NK-92 treated with Interleukin-12 subunit alpha and Interleukin-12 subunit beta, amount 100 ng/mL, for 24 hours (cell line): ENCODE results near the gene CXCR4.

Experiments used
- DNase-seq: peaks from one replicate; lab custom pipeline; 2025; lab: John Stamatoyannopoulos, UW

The CXCR4 gene

DNA sequence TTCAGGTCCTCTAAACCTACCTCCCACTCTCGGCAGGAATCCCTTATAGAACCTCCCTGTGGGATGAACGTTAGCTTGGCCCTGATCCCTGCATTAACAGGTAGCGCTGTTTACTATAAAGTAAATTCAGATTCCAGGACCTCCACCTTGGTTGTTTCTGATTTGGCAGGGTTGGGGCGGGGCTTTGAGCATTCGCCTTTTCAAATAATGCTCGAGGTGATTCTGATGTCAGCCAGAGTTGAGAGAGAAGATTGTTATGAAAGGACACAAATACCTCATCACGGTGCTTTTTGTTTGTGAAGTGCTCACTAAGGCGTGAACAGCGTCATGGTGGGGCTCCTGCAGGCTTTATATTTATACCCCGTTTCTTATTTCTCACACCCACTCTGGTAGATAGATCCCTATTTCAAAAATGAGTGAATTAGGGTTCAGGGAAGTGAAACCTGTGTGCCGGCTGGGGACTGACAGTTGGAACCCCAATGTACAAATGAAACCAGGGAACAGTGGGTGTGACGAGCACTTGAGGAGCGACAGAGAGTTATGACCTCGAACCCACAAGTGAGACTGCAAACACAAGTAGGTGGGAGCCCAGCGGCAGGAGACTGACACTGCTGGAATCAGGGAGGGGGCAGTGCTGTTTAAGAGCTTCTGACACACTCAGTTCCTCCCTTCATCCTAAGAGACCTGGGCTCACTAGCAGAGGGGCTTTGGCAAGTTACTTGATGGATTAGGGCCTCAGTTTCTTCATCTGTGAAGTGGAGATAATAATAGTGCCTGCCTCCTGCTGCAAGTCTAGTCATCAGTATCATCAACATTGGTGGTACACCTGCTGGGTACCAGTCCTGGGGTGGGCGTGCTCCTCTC lies 14.2 kb upstream of the CXCR4 start:
- peak; percentile 21 for DNase-seq

DNA sequence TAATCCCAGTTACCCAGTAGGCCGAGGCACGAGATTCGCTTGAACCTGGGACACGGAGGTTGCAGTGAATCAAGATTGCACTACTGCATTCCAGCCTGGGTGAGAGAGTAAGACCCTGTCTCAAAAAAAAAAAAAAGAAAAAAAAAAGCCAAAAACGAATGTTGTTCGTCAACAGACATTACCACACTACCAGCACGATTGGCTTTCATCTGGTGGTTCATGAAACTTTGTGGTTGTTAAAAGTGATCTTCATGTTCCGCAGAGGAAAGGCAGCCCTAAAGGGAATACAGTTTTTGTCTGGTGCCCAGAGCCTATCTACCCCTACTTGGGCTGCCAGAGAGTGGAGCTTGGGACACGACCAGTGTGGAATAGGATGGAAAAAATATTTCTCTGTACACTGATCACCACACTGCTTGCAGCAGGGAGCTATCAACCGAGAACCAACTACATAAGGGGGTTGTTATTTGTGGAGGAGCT lies 13.6 kb upstream of the CXCR4 start:
- DNase-seq = no peak

DNA sequence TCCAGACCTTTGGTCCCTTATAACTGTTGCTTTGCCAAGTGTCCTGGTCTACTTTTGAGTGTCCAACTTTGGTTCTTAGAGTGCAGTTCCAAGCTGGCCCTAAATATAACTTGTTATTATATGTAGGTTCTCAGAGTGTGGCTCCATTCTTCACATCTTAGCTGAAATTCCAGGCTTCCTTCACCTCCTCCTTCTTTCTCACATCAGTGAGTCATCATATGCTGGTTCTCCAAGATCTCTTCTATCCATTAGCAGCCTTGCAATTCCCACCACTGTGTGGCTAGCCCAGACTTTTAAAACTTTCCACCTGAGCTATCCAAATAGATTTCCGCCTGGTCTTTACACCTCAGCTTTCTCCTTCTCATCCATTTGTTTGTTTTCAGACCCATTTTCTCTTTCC lies 12.6 kb upstream of the CXCR4 start:
- no peak for DNase-seq

DNA sequence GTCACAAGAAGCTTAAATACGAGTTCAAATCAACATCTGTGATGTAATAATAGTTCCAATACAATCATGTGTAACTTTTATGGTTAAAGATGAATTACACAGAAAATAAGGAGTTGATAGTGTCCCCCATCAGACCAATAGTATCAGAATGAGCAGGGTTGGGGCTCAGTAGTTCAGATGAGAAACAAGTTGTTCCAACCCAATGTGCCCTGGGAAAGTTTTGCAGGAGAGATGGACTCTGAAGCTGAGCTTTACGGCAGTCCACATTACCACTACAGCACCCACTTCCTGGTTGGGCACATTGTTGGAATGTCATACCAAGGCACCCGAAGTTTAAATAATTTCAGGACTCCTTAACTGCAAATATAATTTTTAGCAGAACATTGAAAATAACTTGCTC lies 12.1 kb upstream of the CXCR4 start:
- DNase-seq = no peak

DNA sequence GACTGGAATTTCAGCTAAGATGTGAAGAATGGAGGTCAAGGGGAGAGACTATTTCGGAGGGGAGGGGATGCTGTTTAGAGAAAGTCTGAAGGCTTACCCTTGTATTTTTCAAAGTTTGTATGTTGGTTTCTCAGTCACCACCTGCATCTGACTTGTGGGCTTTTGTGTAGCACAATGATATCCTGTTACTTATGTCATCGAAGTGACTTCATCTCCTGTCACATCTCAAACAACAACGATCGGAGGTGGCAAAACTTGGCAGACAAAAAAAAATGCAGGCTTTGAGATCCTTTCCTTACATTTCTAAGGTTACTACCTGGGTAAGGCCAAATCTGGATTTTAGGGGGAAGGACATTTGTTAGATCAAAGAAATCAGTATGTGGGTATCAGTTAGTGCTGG lies 11.7 kb upstream of the CXCR4 start:
- peak; percentile 25 for DNase-seq

DNA sequence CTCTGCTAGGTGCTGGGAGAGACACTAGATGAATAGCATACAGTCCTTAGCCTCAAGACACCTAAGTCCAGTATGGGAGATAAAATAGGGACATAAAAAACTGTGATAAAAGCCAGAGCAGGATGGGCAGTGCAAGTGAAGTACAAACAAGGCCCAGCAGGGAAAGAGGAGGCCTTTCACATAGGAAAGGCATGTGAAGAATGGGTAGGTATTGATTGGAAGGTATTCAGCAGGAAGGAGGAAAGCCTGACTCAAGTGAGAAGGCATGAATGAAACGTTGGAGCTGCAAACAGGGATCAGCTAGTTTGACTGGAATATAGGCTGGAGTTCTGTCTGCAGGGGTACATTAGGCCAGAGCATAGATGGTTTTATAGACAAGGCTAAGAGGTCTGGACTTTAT lies 11.0 kb upstream of the CXCR4 start:
- DNase-seq = no peak

DNA sequence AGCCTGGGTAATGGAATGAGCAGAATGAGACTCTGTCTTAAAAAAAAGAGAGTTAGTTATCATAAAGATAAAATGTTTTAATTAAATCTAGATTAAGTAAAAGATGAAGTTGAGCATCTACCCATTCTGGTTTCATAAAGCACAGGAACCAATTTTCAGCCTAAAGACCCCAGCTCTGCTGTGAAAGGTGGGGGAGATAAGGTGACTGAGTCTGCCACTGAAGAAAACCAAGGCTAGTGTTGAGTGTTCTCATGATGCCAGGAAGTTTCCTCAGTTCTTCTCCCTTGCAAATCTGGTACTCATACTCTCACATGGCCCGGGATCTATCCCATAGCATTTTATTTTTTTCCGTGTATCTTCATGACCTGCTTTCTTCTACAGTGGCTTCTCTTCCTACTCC lies 10.4 kb upstream of the CXCR4 start:
- no peak for DNase-seq

DNA sequence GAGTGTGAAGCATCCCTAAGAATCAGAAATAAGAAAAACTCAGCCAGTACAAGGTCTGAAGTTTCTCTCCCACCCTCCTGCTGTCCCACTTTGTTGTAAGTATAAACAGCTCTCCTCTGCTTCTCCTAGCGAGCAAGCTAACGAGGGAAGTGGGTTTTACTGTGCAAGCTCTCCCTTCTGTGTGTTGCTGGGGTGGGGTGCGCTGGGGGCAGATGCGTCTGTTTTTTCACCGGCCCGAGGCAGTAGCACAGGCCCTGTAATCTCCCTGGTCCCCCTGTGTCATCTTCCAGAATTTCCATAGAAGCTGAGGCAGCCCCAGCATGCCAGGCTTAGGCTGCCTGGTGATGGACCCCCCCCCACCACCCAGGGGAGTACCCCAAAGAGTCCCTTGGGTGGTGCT lies 9.4 kb upstream of the CXCR4 start:
- DNase-seq = no peak

DNA sequence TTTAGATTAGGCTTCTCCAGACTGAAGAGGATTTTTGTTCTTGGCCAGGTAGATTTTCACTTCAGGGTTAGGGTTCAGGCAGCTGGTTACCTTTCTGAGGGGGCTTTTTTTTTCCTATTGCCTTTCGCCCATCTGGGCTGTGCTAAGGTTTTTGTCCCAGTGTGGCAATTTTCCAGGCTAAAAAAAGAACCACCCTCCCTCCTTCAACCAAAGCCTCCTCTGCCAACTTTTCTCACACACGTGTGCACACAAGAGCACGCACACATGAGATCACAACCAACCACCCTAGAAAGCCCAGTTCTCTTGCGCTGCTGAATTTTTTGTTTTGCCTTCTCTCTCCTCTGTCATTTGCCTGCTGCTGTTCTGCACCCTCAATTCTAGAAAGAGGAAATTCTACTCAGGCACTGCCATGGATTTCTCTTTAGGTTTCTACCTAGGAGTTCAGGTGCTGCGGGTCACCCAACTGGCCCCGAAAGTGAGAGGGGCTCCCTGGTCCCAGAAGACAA lies 8.5 kb upstream of the CXCR4 start:
- DNase-seq = no peak

DNA sequence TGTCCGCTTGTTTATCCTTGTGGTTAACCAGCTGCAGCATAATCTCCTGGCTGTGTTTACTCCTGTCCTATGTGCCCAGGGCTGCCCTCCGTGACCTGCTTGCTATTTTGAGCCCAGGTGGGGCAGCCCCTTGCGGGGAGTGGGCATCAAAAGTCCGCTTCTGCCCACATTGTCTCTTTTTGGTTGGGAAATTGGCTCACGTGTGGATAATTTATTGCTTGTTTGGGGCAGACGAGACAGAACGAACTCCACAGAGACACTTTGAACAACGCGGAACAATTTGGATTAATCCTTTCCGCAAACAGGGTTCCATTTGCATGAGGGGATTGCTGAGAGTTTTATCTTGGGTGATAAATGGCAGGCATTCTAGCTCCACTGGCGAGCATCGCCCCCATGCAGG lies 8.1 kb upstream of the CXCR4 start:
- no peak for DNase-seq

DNA sequence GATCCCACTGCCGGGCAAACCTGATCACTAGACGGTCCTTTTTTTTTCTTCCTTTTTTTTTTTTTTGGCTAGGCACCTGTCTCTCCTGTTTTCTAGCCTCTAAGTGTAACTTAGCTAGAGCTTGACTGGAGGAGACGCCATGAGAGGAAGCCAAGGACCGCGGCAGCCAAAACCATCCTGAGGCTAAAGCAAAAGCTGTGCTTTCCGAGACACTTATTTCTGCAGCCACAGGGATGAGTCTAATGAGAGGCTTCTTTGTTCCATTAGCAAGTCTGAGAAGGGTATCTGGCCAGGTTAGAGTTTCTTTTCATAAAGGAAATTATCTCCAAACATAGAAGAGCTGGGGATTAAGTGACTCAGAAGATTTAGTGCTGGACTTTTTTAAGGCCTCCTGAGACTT lies 7.3 kb upstream of the CXCR4 start:
- no peak for DNase-seq

DNA sequence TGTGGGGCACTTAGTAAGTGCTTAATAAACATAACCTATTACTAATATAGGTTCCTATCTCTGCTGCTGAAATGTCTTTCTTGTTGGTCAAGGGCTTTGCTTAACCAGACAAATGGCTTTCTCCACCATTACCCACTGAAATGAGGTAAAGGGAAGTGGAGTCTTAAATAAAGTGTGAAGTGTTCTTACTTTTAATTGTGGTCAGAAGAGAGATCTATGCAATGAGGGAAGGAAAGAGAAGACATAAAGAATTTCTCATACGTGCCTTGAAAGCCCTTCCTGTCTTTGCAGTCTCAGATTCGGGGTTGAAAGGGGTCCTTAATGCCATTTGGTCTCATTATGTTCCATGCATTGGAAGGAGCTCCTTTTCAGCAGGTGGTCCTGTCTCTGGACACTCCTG lies 6.9 kb upstream of the CXCR4 start:
- no peak for DNase-seq

DNA sequence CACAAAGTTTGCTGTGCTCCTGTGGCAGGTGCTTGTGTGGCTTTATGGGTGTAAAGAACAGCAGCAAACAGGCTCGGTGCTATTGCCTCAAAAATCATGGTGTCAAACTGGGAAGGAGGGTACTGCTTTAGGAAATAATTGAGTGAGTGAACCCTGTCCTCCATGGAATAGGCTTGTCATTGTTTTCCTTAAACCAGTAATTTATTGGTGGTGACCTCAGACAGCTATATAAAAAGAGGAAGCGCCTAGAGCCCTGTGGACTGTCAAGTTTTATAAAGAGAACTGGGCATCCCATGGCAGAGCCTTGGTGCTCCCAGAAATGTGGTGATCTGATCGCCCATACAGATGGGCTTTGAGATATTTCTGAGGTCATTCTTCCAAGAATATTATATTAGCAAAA lies 4.7 kb upstream of the CXCR4 start:
- DNase-seq = no peak

DNA sequence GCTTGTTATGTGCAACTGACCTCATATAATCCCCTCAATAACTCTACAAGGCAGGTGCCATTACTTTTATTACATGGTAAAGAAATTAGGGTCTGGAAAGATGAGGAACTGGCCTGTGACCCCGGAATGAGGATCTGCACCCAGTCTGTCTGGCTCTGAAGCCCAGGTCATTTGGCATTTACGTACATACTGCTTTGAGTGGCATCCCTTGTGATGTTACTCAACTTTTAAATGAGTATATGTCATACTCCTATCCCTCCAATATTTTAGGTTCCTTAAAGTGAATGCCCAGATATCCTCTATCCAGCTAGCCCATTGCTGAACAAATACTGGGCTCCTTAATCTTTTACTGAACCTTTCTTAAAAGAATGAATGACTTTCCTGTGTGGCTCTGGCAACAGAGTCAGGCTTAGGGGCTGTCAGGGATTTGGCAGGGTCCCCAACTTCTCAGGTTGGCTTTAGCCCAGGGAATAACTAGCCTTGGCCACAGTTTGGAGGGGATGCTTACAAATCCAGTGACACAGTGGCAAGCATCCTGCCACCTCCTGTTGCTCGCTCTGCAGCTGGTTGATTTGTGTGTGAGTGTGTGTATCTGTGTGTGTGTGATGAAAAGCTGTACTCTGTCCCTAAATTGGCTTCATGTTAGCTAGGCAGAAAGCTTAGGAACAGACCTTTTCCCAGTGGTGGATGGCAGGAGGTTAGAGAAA lies 3.4 kb upstream of the CXCR4 start:
- DNase-seq = no peak

DNA sequence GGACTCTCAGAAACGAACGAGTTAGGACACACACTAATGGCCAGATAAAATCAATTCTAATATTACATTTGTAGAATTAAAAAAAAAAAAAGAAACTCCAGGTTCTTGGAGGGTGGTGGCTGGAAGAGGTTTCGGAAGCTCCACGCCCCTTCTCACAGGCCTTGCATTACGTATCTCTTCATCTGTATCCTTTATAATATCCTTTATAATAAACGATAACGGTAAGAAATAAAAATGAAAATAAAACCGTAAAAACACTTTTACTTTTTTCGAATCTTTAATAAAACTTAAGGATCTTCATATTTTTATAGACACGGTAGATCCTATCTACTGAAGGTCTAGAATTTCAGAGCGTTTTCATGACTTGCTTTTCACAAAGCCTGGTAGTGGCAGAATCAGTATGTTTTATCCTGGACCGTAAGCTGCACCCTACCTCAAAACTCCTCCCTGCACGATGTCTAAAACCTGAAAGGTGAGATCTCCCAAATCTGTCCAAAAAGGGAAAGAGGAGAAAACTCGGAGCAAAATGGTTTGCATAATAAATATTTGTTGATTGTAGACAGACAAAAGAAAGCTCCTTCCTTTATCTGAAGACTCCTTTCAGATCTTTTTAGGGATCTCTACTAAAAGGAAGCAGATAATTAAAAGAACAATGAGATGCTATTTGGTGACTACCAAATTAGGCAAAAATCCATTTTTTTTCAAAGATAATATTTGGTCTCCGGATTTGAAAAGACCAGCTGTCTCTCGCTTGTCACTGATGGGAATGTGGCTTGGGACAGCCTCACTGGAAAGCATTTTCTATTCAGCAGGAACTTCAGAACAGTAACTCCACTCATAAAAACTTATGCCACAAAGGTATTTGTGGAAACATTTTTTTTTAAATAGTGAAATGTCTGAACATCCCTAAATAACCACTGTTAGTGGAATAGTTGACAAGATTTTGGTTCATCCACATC lies 2.0 kb upstream of the CXCR4 start:
- no peak for DNase-seq

DNA sequence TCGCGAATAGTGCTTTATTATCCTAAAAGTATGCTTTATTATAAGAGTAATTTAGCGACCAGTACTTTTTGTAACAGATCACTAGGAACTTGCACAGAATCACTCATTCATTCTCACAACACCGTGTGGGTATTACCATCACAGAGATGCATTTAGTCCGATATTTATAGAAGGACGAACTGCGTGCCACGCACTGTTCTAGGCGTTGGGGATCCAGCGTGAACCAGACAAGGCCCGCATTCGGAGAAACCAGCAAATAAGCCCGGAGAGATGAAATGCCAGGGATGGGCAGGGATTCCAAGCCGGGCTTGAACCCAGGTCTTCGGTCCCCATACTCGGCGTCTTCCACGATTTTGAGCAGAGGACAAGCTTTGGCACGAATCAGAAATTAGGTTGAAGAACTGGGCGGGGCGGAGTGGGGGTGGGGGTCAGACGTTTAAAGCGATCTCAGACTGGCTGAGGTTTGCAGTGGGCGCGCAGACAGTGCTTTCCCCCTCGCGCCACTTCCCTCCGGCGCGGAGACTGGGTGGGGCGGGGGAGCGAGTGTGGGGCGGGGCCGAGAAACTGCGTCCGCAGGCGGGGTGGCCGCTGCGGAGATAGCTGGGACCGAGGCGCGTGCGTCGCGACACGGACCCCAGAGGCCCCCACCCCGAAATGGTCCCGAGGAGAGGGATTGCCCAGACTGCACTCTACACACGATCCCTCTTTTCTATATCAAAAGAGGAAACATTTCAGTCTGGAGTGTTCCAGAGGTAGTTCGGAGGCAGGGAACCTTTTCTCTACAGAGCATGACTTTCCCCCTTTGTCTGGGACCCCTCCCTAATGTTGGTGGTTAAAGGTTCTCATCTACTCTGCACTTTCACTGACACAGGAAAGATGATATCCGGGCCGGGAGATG lies 1.1 kb upstream of the CXCR4 start:
- DNase-seq = peak; percentile 88

DNA sequence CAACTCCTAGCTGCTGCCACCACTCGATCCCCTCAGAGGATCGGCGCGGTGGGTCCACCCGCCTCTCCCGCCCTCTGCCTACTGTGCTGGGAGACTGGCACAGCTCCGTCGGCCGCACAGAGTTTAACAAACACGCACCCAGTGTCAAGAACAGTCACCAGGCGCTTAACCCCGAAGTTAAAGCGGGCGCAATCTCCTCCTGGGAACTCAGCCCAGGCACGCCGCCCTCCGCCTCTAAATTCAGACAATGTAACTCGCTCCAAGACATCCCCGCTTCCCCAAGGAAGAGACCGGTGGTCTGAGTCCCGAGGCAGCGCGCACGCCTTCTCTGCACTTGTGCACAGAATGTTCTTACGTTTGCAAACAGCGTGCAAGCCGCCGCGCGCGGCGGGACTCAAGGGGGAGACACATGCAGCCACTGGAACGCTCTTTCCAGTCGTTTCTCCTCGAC lies 533 bp downstream of the CXCR4 start:
- DNase-seq = peak; percentile 60

DNA sequence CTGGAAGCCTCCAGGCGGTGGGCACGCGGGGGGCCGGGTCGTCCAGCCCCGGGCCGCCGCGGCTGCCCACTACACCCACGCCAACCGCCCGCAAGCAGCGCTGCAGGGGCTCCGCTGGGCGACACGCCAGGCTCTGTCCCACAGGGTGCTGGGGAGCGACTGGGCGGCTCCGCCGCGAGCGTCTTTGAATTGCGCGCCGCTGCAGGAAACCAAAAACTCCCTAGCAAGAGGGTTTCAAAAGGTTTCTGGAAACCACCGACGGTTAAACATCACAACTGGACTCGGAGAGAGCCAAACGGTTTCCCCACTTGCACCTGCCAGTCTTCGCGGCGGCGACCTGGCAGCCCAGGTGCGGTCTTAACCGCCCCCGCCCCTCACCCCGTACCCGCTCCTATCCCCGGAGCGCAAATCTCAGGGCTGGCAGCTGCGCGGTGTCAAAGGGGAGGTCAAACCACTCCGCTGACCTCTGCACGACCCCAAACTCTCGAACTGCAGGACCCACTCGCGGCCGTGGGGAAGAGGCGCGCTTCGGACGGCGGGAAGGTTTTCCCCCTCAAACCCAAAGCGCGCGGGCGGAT lies 1.0 kb downstream of the CXCR4 start:
- DNase-seq = peak; percentile 74

DNA sequence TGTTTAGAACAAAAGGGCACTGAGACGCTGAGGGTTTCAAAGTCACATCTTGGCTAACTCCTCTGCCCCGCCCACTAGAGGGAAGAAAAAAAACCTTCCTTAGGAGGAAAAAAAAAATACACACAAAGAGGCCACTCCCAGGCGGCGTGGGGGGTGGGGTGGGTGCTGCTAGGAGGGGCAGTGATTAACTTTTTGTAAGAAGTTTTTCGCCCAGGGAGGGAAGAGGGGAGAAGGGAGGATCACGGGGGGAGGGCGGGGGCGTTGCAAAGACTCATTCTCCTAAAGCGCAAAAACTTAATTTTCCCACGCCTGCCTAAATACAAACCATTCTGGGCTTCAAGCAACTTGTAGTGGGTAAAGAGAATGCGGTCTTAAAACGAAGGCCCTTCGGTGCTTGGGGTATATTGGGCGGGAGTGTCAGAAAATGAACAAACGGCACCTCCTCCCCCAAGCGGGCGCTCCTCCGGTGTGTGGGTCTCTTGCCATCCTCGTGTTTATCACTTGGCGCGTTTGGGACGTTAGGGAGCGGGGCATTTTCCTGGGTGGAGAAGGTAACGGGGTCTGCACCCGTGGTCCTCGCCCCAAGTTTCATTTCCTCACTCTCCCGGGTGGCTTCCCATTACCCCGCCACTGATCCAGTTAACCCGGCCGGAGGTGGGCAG lies 1.7 kb downstream of the CXCR4 start:
- DNase-seq = peak; percentile 82

DNA sequence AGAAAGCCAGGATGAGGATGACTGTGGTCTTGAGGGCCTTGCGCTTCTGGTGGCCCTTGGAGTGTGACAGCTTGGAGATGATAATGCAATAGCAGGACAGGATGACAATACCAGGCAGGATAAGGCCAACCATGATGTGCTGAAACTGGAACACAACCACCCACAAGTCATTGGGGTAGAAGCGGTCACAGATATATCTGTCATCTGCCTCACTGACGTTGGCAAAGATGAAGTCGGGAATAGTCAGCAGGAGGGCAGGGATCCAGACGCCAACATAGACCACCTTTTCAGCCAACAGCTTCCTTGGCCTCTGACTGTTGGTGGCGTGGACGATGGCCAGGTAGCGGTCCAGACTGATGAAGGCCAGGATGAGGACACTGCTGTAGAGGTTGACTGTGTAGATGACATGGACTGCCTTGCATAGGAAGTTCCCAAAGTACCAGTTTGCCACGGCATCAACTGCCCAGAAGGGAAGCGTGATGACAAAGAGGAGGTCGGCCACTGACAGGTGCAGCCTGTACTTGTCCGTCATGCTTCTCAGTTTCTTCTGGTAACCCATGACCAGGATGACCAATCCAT lies 2.7 kb downstream of the CXCR4 start:
- peak; percentile 9 for DNase-seq
